ENCODE measurements around the gene KIAA1217. TPM values are rescaled to one million over a fixed set of nuclear protein-coding genes. Genes with fewer than 3 reads are reported as not detected.

KIAA1217 gene
- total RNA-seq, 1 experiment from 2014 or later = 18.6 TPM

DNA sequence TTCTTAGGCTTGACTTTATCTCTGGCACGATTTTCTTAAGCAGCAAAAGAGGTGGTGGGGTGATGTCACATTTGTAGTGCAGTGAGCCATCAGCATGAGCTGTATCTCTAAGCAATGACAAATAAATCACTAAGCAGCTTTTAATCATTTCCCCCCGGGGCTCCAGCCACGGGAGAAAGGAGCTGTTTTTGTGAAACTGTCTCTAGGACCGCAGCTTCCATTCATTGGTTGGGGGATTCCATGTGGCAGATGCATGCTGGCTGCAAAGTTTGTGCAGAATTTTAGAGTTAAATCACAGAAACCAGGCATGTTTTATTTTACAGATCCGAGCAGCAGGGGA, 464 bp downstream of the KIAA1217 start:
- H3K9ac ChIP-seq (ENCODE audit: extremely low read depth, insufficient read length, low read length) = peak overlapping the region; percentile 11
- H3K79me1 ChIP-seq (ENCODE audit: insufficient read depth, low read depth, low read length, poor library complexity, severe bottlenecking) = no peaks in the 10 kb centered on the region
- peak overlapping the region; percentile 15 for H3K18ac ChIP-seq (ENCODE audit: insufficient read length, low read depth, low read length)
- no peaks in the 10 kb centered on the region for H3K27me3 ChIP-seq (ENCODE audit: insufficient read depth, low read length)
- no peak for DNase-seq
- H3K14ac ChIP-seq (ENCODE audit: insufficient read depth, low read length) = no peak overlapping the region; the same call in 1 of the 2 replicates
- H4K8ac ChIP-seq (replicated peaks; ENCODE audit: insufficient read length, low read depth, low read length) = no peak overlapping the region
- no peaks in the 10 kb centered on the region for H3K79me2 ChIP-seq (ENCODE audit: insufficient read depth, low read length)
- no peak overlapping the region for H3K27ac ChIP-seq (ENCODE audit: insufficient read length, low read depth, low read length)
- Mint-ChIP-seq H3K4me1 (peaks cover 61 to 70% of the 10 kb centered on the region in 2 experiments), H3K4me3 (peak overlapping the region; percentile 87), H3K36me3 (ENCODE audit: insufficient read depth in 1 of 3, low read depth in 3 of 3) (peaks cover 4 to 9% (median 7%) of the 10 kb centered on the region in 3 experiments; a peak in 6 of 7 replicates), H3K27me3 (ENCODE audit: low read depth) (no peaks in the 10 kb centered on the region; the same call in 1 of the 2 replicates), H3K27ac (peak overlapping the region; percentile 84 to 96 (median 89)), H3K9me3 (peaks cover 2 to 3% of the 10 kb centered on the region in 2 experiments; a peak in 4 of 5 replicates)
- H4K5ac ChIP-seq (ENCODE audit: insufficient read length, low read depth, low read length) = no peak overlapping the region
- no peak overlapping the region for H3K23ac ChIP-seq (ENCODE audit: insufficient read length, low read depth, low read length)
- H3K9me3 ChIP-seq (ENCODE audit: control insufficient read depth, low read depth, low read length) = no peaks in the 10 kb centered on the region
- H3K4me2 ChIP-seq (ENCODE audit: insufficient read depth, insufficient read length, low read length) = peak overlapping the region; percentile 73
- H4K91ac ChIP-seq (ENCODE audit: insufficient read length, low read depth, low read length) = no peak overlapping the region
- no peak overlapping the region for H2AFZ ChIP-seq (ENCODE audit: low read length)
- peaks cover 5% of the 10 kb centered on the region; the same call in 1 of the 2 replicates for H3K4me1 ChIP-seq (ENCODE audit: insufficient read depth, low read length)
- H3K56ac ChIP-seq (ENCODE audit: insufficient read length, low read depth, low read length) = no peak overlapping the region
- H2BK20ac ChIP-seq (ENCODE audit: low read depth, low read length, poor library complexity, severe bottlenecking) = no peak overlapping the region
- no peak overlapping the region for H2BK120ac ChIP-seq (ENCODE audit: low read depth, low read length, poor library complexity, severe bottlenecking)
- no peak overlapping the region for H2BK15ac ChIP-seq (ENCODE audit: low read depth, low read length)
- H3K4ac ChIP-seq (ENCODE audit: low read depth, low read length) = no peak overlapping the region
- TF ChIP-seq, protein P1, sequence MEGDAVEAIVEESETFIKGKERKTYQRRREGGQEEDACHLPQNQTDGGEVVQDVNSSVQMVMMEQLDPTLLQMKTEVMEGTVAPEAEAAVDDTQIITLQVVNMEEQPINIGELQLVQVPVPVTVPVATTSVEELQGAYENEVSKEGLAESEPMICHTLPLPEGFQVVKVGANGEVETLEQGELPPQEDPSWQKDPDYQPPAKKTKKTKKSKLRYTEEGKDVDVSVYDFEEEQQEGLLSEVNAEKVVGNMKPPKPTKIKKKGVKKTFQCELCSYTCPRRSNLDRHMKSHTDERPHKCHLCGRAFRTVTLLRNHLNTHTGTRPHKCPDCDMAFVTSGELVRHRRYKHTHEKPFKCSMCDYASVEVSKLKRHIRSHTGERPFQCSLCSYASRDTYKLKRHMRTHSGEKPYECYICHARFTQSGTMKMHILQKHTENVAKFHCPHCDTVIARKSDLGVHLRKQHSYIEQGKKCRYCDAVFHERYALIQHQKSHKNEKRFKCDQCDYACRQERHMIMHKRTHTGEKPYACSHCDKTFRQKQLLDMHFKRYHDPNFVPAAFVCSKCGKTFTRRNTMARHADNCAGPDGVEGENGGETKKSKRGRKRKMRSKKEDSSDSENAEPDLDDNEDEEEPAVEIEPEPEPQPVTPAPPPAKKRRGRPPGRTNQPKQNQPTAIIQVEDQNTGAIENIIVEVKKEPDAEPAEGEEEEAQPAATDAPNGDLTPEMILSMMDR (conservative IDR thresholded peaks at IDR 0.05) = no peak
- no CpG with 5 or more reads among the region's 5 CpGs for WGBS (ENCODE audit: extremely low coverage, insufficient read length, low lambda C conversion rate)
- peaks cover 10% of the 10 kb centered on the region for H3K23me2 ChIP-seq (ENCODE audit: insufficient read length, low read depth, low read length, poor library complexity, severe bottlenecking)
- no peak overlapping the region for H2AK5ac ChIP-seq (ENCODE audit: insufficient read length, low read length)
- H2BK12ac ChIP-seq (ENCODE audit: insufficient read length, low read depth, low read length) = no peak overlapping the region
- no peak overlapping the region for H2BK5ac ChIP-seq (ENCODE audit: insufficient read length, low read length)
- no peaks in the 10 kb centered on the region for H4K20me1 ChIP-seq (ENCODE audit: control insufficient read depth, insufficient read depth, insufficient read length)
- H3T11ph ChIP-seq (ENCODE audit: low read length) = no peak overlapping the region

Measured in H9 (cell line).